HG03342 (cell line): Measurements from ENCODE around the gene MAP7D2.

Experiments
- ATAC-seq: cut with Tn5 transposase; IDR thresholded peaks from one replicate; pipeline ENCODE4 v1.9.1; 2021; ENCODE audit warnings: mild to moderate bottlenecking, moderate library complexity; ENCODE audit not compliant: unreplicated experiment

MAP7D2 gene

DNA sequence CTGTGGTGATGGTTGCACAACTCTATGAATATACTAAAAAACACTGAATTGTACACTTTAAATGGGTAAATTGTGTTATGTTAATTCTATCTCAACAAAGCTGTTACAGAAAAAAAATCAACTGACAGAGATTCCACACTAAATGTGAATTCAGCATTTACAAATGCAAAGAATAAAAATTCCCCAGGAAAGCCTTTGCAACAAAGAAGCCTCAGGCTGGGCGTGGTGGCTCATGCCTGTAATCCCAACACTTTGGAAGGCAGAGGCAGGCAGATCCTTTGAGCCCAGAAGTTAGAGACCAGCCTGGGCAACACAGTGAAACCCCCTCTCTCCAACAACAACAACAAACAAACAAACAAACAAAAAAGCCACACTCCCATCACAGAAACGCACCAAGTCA is 134.8 kb downstream of the MAP7D2 start:
- ATAC-seq: no peak

DNA sequence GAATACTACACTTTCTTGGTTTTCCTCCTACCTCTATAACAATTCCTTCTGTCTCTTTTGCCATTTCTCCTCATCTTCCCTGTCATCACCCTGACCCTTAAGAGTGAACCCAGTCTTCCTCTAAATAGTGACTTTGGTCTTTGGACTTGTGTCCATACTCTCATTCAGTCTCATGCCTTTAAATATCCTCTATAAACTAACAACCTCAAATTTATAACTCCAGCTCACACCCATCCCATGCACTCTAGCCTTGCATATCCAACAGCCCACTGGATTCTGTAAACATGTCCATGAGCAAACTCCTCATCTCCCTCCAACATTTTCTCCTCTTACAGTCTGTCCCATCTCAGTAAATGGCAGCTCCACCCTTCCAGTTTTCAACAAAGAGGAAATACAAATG is 140.9 kb downstream of the MAP7D2 start:
- no peak for ATAC-seq

DNA sequence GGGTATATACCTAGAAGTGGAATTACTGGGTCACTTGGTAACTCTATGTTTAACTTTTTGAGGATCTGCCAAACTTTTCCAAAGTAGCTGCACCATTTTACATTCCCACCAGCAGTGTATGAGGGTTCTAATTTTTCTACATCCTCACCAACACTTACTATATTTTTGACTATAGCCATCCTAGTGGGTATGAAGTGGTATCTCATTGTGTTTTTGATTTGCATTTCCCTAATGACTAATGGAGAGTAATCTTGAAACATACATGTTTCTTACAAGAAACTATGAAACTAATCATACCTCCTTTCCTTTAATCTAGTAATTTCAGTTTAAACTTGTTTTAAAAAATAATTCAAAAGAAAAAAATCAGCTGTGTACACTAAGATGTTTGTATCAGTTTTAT is 143.7 kb downstream of the MAP7D2 start:
- no peak for ATAC-seq

DNA sequence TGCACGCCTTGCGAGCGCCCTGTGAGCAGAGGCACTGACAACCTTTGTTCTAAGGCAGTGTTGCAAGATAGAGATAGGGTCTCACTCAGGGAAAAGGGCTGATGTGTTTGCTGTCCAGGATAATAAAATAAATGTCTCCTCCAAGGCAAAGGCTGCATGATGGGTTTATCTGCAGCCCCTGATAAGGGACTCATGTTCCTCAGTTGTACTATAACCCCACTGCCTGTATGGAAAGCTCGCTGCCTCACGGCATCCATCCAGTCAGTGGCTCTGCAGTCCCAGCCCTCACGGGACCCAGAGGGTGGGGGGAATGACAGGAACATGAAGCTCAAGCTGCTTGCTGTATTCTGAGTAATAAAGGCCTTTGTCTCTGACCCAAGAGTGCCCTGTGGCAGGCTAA is 148.4 kb downstream of the MAP7D2 start:
- no peak for ATAC-seq

DNA sequence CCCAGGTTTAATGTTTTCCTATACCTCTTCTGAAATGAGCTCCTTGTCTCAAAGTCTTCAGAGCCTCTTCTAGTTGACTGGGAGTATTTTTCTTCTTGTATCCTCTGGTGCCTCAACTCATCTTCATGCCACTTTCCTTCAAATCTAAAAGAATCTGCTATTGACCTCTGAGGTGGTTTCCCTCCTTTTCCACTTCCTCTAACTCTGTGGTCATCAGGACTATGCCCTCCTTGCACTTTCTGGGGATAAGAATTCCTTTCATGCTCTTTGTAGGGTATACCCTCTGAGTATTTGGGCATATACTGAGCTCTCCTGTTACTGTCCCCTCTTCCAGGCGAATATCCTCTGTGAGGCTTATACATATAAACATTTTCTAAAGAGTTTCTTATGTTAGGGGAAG is 150.7 kb downstream of the MAP7D2 start:
- no peak for ATAC-seq

DNA sequence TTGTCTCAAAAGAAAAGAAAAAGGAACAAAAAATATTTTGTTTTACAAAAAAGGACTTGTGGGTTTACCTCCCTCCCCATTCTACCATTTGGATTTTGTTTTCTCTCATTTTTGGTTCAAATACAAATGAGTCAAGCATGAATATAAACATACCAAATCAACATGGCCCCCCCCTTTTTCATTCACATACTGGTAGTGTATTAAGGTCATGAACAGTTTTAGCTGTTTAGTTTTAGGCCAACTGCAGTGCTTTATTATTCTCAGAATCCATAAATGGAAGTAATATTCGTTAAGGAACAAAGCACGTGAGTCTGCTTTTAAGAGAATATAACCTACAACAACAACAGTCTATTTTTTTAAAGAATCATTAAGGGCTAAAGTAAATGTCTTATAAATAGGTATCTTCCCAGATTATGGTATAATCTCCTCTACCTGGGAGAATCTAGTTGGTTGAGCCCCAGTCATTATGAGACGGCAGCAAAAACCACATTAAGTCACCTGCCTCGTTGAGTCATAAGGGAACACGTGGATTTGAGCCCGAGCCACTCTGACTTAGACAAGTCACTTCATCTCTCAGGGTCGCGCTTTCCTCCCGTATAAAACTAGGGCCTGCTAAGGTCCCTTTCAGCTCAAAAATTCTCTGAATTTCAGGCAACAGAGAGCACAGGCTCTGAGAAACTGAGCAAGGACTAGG is 152.5 kb downstream of the MAP7D2 start:
- peak; percentile 83 for ATAC-seq

DNA sequence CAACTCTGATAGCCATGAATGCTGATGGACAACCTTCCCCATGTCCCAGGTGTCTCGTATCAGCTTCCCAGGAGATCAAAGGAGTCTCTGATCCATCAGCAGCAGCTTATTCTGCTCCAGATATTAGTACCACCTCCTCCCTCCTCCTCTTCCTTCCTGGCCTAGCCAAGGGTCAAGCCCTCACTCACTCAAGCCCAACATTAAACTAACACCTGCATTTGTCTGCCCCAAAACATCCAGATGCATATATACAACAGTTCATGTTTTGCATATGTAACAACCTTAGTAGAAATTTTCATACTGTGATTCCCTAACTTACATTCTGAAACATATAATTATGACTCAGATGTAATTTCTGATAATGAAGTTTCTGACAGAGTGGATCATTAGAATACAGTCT is 155.8 kb downstream of the MAP7D2 start:
- ATAC-seq: no peak

DNA sequence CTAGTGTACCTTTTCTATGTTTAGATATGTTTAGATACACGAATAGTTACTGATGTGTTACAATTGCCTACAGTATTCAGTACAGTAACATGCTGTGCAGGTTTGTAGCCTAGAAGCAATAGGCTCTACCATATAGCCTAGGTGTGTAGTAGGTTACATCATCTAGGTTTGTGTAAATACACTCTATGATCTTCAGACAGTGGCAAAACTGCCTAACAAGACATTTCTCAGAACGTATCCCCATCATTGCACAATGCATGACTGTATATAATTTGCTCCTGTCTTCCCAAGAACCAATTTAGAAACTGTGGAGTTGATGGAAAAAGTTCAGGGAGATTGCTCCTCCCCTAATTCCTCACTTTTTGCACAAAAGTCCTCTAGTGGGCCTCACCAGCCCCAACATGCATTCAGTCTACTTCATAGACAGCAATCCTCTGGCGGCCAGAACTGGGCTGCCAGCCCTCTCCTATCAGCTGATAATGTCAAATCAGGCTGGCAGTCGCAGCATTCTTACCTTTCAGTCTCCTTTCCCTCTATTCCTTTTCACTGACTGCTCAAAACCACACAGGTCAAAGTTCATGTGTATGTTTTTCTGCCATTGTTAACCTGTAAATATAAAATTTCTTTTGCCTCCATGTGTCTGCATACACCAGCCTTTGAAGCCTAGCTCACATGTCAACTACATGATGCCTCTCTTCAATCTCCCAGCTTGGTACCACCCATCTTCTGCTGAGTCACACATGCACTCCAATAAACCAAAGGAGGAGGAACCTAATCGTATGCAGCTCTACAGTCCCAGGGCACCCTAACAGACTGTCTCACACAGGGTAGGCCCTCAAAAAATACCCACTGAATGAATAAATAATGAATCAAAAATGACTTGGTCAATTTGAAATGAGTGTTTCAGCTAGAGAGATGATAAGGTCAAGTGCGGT is 157.9 kb downstream of the MAP7D2 start:
- no peak for ATAC-seq

DNA sequence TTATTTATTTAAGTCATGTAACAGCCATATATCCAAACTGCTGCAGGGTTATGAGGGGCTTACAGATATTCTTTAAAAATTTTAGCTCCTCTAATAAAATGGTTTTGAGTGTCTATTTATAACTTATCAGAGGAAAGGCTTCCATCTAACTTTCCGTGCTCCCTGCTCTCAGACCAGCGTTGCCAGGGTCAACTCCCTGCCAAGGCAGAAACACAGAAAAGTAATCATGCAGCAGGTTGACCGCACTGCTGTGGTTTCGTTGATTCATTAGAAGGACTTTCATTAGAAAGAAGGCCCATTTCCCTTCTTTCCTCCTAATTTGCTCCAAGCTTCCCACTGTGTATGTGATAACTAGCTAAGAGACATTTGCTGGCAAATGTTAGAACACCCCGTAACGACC is 159.8 kb downstream of the MAP7D2 start:
- ATAC-seq: no peak
